Glutamatergic neuron (in vitro differentiated cells): ENCODE measurements around the gene PLA2G15. TPM values are rescaled to one million over a fixed set of nuclear protein-coding genes. Genes with fewer than 3 reads are reported as not detected.

Source experiments
- DNase-seq: peaks from one replicate; pipeline ENCODE4 v3.0.0; 2022
- H3K27ac Mint-ChIP-seq: one replicate; pipeline ENCODE4 v1.8.0; 2020; ENCODE audit warnings: mild to moderate bottlenecking, mixed read lengths, inconsistent platforms; ENCODE audit not compliant: unreplicated experiment
- H3K27me3 Mint-ChIP-seq: one replicate; pipeline ENCODE4 v1.8.0; 2020; ENCODE audit warnings: mild to moderate bottlenecking, moderate library complexity, mixed read lengths, inconsistent platforms; ENCODE audit not compliant: unreplicated experiment
- H3K36me3 Mint-ChIP-seq: one replicate; pipeline ENCODE4 v1.8.0; 2020; ENCODE audit warnings: mild to moderate bottlenecking, mixed read lengths, inconsistent platforms; ENCODE audit not compliant: unreplicated experiment
- H3K4me1 Mint-ChIP-seq: one replicate; pipeline ENCODE4 v1.8.0; 2020; ENCODE audit warnings: mild to moderate bottlenecking, low read depth, mixed read lengths, inconsistent platforms; ENCODE audit not compliant: unreplicated experiment
- H3K4me3 Mint-ChIP-seq: one replicate; pipeline ENCODE4 v1.8.0; 2020; ENCODE audit warnings: mild to moderate bottlenecking, mixed read lengths, inconsistent platforms; ENCODE audit not compliant: unreplicated experiment
- H3K9me3 Mint-ChIP-seq: one replicate; pipeline ENCODE4 v1.8.0; 2020; ENCODE audit warnings: mild to moderate bottlenecking, moderate library complexity, mixed read lengths, inconsistent platforms; ENCODE audit not compliant: unreplicated experiment
- total RNA-seq: library from RNA; stranded (reverse); fragmentation: NEBNext Ultra II Directional; extraction: Animal tissue kit (Norgen Biotek cat#: 25700); gene quantifications from one replicate; pipeline ENCODE4 v1.2.1, GENCODE V29; 2021; ENCODE audit not compliant: unreplicated experiment
- TF ChIP-seq, protein P1 (sequence below): fragments of 200-600 bp; sonication (generic); IDR thresholded peaks from one replicate; pipeline ENCODE4 v1.5.0; 2021; ENCODE audit not compliant: partially characterized antibody, unreplicated experiment

Gene PLA2G15
- total RNA-seq, 1 donor from 2014 or later = 11.9 TPM

DNA sequence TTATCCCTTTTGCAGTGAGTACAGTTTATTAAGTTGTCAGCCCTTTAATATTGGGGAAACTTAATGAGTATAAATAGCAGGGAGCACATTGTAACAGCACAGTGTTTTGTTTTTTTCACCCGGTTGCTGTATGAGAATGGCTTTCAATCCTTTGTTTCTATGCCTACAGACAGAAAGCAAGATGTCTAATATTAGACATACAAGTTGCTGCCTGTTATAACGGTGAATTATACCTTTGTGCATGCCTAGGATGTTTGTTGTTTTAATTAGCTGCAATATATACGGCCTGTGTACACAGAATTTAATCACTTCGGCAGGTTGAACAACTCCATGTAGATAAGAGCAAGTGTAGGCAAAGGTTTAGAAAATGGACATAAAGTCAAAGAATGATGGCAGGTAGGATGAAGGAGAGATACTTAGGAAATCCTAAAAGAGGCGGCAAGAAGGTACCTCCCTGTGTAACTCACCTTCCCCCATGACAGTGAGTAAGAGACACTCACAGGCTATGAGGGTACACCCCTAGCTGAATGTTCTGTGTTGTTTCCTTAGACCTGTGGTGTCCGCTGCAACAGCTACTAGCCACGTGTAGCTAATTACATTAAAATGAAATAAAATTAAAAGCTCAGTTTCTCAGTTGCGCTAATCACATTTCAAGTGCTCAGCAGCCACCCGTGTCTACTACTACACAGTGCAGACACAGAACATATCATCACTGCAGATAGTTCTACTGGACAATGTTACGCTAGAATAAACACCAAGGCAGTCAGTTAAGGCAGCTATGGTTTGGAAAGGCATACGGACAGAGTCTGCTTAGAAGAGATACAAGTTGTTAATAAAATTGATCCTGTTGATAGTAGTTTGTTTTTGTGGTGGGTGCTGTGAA lies 54.6 kb downstream of the PLA2G15 start:
- Mint-ChIP-seq H3K9me3 (peaks cover 4% of the 10 kb centered on the region), H3K36me3 (peaks cover 6% of the 10 kb centered on the region), H3K4me3 (no peak overlapping the region), H3K4me1 (no peaks in the 10 kb centered on the region), H3K27ac (no peak overlapping the region), H3K27me3 (peaks cover 7% of the 10 kb centered on the region)
- TF ChIP-seq, protein P1, sequence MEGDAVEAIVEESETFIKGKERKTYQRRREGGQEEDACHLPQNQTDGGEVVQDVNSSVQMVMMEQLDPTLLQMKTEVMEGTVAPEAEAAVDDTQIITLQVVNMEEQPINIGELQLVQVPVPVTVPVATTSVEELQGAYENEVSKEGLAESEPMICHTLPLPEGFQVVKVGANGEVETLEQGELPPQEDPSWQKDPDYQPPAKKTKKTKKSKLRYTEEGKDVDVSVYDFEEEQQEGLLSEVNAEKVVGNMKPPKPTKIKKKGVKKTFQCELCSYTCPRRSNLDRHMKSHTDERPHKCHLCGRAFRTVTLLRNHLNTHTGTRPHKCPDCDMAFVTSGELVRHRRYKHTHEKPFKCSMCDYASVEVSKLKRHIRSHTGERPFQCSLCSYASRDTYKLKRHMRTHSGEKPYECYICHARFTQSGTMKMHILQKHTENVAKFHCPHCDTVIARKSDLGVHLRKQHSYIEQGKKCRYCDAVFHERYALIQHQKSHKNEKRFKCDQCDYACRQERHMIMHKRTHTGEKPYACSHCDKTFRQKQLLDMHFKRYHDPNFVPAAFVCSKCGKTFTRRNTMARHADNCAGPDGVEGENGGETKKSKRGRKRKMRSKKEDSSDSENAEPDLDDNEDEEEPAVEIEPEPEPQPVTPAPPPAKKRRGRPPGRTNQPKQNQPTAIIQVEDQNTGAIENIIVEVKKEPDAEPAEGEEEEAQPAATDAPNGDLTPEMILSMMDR = no peak
- no peak for DNase-seq

DNA sequence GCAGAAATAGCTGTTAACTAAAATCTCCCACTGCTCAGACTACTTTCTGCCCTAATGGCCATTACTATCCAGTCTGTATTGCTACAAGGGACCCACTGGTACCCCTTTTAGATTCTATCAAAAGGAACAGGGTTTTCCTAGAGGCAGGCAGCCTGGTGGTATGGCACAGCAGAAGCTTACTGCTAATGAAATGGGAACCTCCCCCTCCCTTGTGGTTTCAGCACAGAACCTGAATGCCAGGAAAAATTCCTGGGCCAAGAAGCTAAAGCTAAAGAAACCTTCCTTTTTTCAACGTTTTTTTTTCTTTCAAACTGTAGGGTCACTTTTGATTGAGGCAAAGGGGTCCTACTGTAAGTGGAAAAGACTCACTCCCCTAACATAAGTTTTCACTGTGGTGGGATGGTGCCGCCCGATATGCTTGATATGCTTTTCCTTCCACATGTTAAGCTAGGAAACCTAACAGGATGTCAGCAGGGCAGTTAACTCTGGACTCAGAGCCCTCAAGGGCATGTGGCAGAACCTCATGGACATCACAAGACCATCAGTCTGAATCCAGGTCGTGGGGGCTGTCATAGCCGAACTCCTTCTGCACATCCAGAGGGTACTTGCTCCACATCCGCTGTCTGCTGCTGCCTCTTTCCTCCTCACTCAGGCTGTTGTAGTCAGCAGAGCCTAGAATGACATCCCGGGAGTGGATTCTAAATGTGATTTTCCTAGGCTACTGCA lies 55.7 kb downstream of the PLA2G15 start:
- Mint-ChIP-seq H3K4me3 (no peak overlapping the region), H3K27ac (no peak overlapping the region), H3K36me3 (peaks cover 6% of the 10 kb centered on the region)

GRCh38 chr16:68306633-68307032 lies 61.5 kb downstream of the PLA2G15 start:
- Mint-ChIP-seq H3K4me1 (peaks cover 7% of the 10 kb centered on the region), H3K36me3 (no peaks in the 10 kb centered on the region)
- no peak for DNase-seq

More for the DNA sequence above, 55.7 kb downstream of the PLA2G15 start:
- peaks cover 6% of the 10 kb centered on the region for H3K27me3 Mint-ChIP-seq
- H3K9me3 Mint-ChIP-seq = peaks cover 4% of the 10 kb centered on the region
- no peak for DNase-seq
- TF ChIP-seq, protein P1 = no peak
- no peaks in the 10 kb centered on the region for H3K4me1 Mint-ChIP-seq

GRCh38 chr16:68309799-68310198 lies 64.6 kb downstream of the PLA2G15 start:
- no peak for DNase-seq
- H3K4me1 Mint-ChIP-seq = peaks cover 9% of the 10 kb centered on the region
- H3K36me3 Mint-ChIP-seq = no peaks in the 10 kb centered on the region
- peak overlapping the region; percentile 90 for H3K4me3 Mint-ChIP-seq
- peak overlapping the region; percentile 2 for H3K27ac Mint-ChIP-seq
- peaks cover 3% of the 10 kb centered on the region for H3K9me3 Mint-ChIP-seq
- TF ChIP-seq, protein P1 = no peak
- no peaks in the 10 kb centered on the region for H3K27me3 Mint-ChIP-seq

More at GRCh38 chr16:68306633-68307032, 61.5 kb downstream of the PLA2G15 start:
- Mint-ChIP-seq H3K4me3 (no peak overlapping the region), H3K27ac (no peak overlapping the region), H3K9me3 (peaks cover under 1% of the 10 kb centered on the region), H3K27me3 (peaks cover 3% of the 10 kb centered on the region)
- TF ChIP-seq, protein P1 = no peak

DNA sequence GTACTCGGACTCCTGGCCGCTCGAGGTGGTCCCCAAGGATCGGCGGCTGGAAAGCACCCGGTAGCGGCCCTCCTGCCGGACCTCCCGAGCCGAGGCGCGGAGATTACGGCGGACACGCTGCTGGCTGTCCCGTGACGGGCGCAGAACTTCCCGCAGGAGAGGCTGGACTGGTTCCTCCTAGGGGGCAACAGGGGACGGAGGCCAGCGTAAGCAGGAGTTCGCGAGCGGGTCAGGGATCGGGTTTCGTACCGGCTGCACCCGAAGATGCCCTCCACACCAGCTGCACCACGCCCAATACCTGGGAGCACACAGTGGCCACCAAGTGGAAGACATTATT lies 65.2 kb downstream of the PLA2G15 start:
- Mint-ChIP-seq H3K27me3 (no peaks in the 10 kb centered on the region), H3K4me3 (peak overlapping the region; percentile 90), H3K4me1 (peaks cover 9% of the 10 kb centered on the region), H3K9me3 (peaks cover 3% of the 10 kb centered on the region), H3K36me3 (no peaks in the 10 kb centered on the region), H3K27ac (peak overlapping the region; percentile 93)
- TF ChIP-seq, protein P1 = no peak
- peak; percentile 52 for DNase-seq
